ENCODE data around the gene C17orf107. TPM values are rescaled to one million over a fixed set of nuclear protein-coding genes. Genes with fewer than 3 reads are reported as not detected.

Gene C17orf107
- total RNA-seq, 1 donor from 2014 or later, result not detected

DNA sequence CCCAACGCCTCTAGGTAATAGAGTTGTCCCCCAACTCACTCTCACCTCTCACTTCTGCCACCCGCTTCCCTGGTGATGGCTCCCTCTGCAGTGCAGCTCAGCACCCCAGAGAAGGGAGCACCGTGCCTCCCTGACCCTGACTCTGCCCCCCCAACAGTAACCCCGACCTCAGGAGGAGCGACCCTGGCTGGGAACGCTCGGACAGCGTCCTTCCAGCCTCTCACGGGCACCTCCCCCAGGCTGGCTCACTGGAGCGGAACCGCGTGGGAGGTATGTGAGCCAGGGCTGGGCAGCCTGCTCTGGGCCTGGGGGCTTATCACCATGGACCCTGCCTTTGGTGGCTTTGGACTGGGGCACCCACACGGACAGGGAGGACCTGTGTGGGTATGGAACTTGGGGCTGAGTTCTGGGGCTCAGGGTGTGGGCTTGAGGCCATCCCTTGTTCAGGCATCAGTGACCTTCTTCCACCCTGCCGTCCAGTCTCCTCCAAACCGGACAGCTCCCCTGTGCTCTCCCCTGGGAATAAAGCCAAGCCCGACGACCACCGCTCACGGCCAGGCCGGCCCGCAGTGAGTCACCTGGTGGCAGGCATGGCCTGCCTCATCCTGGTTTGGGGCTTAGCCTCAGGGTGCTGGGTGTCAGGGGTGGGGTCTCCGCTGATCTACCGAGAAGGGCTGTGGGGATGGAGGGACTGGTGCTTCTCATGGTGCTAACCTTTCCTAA is 6.7 kb upstream of the C17orf107 start:
- H3K4me3 ChIP-seq, result no peak overlapping the region
- H3K27me3 ChIP-seq, result no peaks in the 10 kb centered on the region
- TF ChIP-seq, protein P1, sequence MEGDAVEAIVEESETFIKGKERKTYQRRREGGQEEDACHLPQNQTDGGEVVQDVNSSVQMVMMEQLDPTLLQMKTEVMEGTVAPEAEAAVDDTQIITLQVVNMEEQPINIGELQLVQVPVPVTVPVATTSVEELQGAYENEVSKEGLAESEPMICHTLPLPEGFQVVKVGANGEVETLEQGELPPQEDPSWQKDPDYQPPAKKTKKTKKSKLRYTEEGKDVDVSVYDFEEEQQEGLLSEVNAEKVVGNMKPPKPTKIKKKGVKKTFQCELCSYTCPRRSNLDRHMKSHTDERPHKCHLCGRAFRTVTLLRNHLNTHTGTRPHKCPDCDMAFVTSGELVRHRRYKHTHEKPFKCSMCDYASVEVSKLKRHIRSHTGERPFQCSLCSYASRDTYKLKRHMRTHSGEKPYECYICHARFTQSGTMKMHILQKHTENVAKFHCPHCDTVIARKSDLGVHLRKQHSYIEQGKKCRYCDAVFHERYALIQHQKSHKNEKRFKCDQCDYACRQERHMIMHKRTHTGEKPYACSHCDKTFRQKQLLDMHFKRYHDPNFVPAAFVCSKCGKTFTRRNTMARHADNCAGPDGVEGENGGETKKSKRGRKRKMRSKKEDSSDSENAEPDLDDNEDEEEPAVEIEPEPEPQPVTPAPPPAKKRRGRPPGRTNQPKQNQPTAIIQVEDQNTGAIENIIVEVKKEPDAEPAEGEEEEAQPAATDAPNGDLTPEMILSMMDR (IDR thresholded peaks at IDR 0.05), result no peak
- no peak for DNase-seq (ENCODE audit: low spot score in 2 of 2)
- H3K36me3 ChIP-seq, result peaks cover 82 to 85% of the 10 kb centered on the region in 2 donors
- H3K9me3 ChIP-seq, result no peaks in the 10 kb centered on the region
- no peak overlapping the region for H3K27ac ChIP-seq
- intact Hi-C loops (cut with DNase I), result no loop called here
- no peaks in the 10 kb centered on the region for H3K4me1 ChIP-seq

DNA sequence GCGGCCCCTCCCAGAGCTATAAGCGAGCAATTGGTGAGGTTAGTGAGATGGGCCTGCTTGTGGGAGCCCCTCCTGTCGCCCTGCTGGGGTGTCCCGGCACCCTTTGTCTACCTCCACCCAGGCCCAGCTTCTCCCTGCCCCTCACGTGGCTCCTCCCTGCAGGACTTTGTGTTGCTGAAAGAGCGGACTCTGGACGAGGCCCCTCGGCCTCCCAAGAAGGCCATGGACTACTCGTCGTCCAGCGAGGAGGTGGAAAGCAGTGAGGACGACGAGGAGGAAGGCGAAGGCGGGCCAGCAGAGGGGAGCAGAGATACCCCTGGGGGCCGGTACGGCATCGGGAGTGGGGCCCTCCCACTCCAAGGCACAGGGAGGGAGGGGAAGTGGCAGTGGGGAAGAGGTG is 6.1 kb upstream of the C17orf107 start:
- Histone ChIP-seq H3K4me1 (no peaks in the 10 kb centered on the region), H3K4me3 (no peak overlapping the region), H3K27me3 (no peaks in the 10 kb centered on the region), H3K27ac (no peak overlapping the region), H3K9me3 (no peaks in the 10 kb centered on the region), H3K36me3 (peaks cover 80 to 81% of the 10 kb centered on the region in 2 donors)
- DNase-seq (ENCODE audit: low spot score in 2 of 2), result no peak
- intact Hi-C loops (cut with DNase I), result no loop called here
- TF ChIP-seq, protein P1 (IDR thresholded peaks at IDR 0.05), result no peak

DNA sequence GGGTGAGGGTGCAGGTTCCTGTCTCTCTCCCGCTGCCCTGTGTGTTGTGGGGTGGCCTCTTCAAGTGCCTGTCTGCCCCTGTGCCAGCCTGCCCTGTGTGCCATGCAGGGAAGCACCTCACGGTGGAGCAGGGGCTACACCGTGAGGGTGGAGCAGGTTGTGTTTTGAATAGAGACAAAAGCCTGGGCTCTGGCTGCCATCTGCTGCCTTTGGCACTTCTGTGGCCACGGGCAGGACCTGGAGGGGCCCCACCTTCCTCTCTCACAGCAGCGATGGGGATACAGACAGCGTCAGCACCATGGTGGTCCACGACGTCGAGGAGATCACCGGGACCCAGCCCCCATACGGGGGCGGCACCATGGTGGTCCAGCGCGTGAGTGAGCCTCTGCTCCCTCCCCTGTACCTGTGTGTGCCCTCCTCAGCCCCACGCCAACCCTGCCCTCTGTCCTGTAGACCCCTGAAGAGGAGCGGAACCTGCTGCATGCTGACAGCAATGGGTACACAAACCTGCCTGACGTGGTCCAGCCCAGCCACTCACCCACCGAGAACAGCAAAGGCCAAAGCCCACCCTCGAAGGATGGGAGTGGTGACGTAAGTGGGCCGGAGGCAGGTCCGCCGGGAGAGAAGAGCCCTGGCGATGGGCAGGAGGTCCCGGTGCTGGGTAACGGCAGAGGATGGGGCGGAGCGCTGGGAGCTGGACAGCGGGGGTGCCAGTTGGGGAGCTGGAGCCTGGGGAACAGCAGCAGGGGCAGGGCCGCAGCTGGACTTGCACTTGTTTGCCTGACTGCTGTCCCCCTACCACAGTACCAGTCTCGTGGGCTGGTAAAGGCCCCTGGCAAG is 5.4 kb upstream of the C17orf107 start:
- no peak overlapping the region for H3K27ac ChIP-seq
- no peaks in the 10 kb centered on the region for H3K9me3 ChIP-seq
- peaks cover 1 to 2% of the 10 kb centered on the region in 2 donors for H3K4me1 ChIP-seq
- intact Hi-C loops (cut with DNase I), result no loop called here
- no peaks in the 10 kb centered on the region for H3K27me3 ChIP-seq
- H3K4me3 ChIP-seq, result no peak overlapping the region
- no peak for DNase-seq (ENCODE audit: low spot score in 2 of 2)
- peaks cover 77 to 80% of the 10 kb centered on the region in 2 donors for H3K36me3 ChIP-seq
- TF ChIP-seq, protein P1 (IDR thresholded peaks at IDR 0.05), result no peak

DNA sequence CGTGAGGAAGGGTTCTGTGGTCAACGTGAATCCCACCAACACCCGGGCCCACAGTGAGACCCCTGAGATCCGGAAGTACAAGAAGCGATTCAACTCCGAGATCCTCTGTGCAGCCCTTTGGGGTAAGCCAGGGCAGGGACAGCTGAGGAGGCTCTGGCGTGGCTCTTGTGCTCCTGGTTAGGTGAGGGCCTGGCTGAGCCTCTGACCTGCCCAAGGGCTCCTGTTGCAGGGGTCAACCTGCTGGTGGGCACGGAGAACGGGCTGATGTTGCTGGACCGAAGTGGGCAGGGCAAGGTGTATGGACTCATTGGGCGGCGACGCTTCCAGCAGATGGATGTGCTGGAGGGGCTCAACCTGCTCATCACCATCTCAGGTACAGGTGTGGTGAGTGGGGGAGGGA is 4.2 kb upstream of the C17orf107 start:
- Histone ChIP-seq H3K4me1 (peaks cover 3 to 5% of the 10 kb centered on the region in 2 donors), H3K4me3 (no peak overlapping the region), H3K36me3 (peaks cover 69 to 72% of the 10 kb centered on the region in 2 donors), H3K27me3 (peaks cover 2% of the 10 kb centered on the region), H3K27ac (no peak overlapping the region), H3K9me3 (no peaks in the 10 kb centered on the region)
- TF ChIP-seq, protein P1 (IDR thresholded peaks at IDR 0.05), result no peak
- intact Hi-C loops (cut with DNase I), result no loop called here
- no peak for DNase-seq (ENCODE audit: low spot score in 2 of 2)

DNA sequence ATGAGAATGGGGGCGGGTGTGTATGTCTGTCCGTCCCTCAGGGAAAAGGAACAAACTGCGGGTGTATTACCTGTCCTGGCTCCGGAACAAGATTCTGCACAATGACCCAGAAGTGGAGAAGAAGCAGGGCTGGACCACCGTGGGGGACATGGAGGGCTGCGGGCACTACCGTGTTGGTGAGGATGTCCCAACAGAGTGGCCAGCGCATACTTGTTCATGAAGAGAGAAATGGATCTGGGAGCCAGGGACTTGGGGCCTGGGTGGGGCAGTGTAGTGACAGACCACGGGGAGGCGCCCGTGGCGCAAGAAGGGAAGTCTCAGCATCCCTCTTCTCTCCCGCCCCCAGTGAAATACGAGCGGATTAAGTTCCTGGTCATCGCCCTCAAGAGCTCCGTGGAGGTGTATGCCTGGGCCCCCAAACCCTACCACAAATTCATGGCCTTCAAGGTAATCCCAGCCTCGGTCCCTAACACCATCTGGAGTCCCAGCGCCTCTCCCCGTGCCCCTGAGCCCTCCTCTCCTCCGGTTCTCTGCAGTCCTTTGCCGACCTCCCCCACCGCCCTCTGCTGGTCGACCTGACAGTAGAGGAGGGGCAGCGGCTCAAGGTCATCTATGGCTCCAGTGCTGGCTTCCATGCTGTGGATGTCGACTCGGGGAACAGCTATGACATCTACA is 3.5 kb upstream of the C17orf107 start:
- intact Hi-C loops (cut with DNase I), result no loop called here
- H3K4me3 ChIP-seq, result no peak overlapping the region
- peaks cover 7% of the 10 kb centered on the region for H3K27me3 ChIP-seq
- peaks cover 62 to 65% of the 10 kb centered on the region in 2 donors for H3K36me3 ChIP-seq
- TF ChIP-seq, protein P1 (IDR thresholded peaks at IDR 0.05), result no peak
- H3K27ac ChIP-seq, result no peak overlapping the region
- DNase-seq (ENCODE audit: low spot score in 2 of 2), result no peak
- peaks cover 3 to 5% of the 10 kb centered on the region in 2 donors for H3K4me1 ChIP-seq
- H3K9me3 ChIP-seq, result no peaks in the 10 kb centered on the region
